Stomach (tissue), 9 donors: ENCODE data around the gene EHHADH. TPM values are rescaled to one million over a fixed set of nuclear protein-coding genes. Genes with fewer than 3 reads are reported as not detected.

Experiments
- DNase-seq, 2 donors: peaks; one replicate each; pipeline versions ENCODE4 v3.0.0 to v3.0.0-alpha.2; 2013 to 2019
- H3K27ac ChIP-seq, 5 donors: fragments of 200-600 bp in 4 of 5; sonication (generic) in 4 of 5; one replicate each; pipeline ENCODE4 v1.5.1; 2013 to 2019; ENCODE audit warnings: mild to moderate bottlenecking in 1 of 5, moderate library complexity in 1 of 5
- H3K27me3 ChIP-seq, 3 donors: fragments of 200-600 bp; sonication (generic); one replicate each; pipeline ENCODE4 v1.5.1; 2017 to 2019; ENCODE audit warnings: mixed run types in 1 of 3
- H3K36me3 ChIP-seq, 4 donors: fragments of 200-600 bp; sonication (generic); 1 replicate in 3 of 4; 2 replicates in 1 of 4; pipeline ENCODE4 v1.5.1; 2016 to 2019
- H3K4me1 ChIP-seq, 4 donors: fragments of 200-600 bp; sonication (generic); one replicate each; pipeline ENCODE4 v1.5.1; 2016 to 2019
- H3K4me3 ChIP-seq, 4 donors: fragments of 200-600 bp; sonication (generic) in 3 of 4; one replicate each; pipeline ENCODE4 v1.5.1; 2016 to 2019; ENCODE audit warnings: mild to moderate bottlenecking in 1 of 4
- H3K9me3 ChIP-seq, 4 donors: fragments of 200-600 bp; sonication (generic); one replicate each; pipeline ENCODE4 v1.5.1; 2016 to 2019
- CTCF ChIP-seq, 7 experiments: fragments of 450-650 bp in 4 of 7; fragments of 200-600 bp in 3 of 7; sonication (generic) in 3 of 7; IDR thresholded peaks; one replicate each; pipeline ENCODE4 v1.5.1; 2016 to 2019; ENCODE audit warnings: antibody characterized with exemption in 7 of 7, control low read depth in 2 of 7, mild to moderate bottlenecking in 1 of 7
- EP300 ChIP-seq: sonication (generic); formaldehyde crosslinking; IDR thresholded peaks from one replicate; pipeline ENCODE4 v1.6.1; 2017; ENCODE audit warnings: antibody characterized with exemption
- POLR2A ChIP-seq, 4 donors: fragments of 450-650 bp; IDR thresholded peaks; one replicate each; pipeline ENCODE4 v1.6.1; 2016; ENCODE audit warnings: antibody characterized with exemption in 4 of 4, control low read depth in 2 of 4, mild to moderate bottlenecking in 1 of 4, moderate library complexity in 1 of 4
- POLR2AphosphoS5 ChIP-seq, 3 donors: sonication (generic); formaldehyde crosslinking; IDR thresholded peaks; one replicate each; pipeline ENCODE4 v1.6.1; 2016; ENCODE audit warnings: antibody characterized with exemption in 3 of 3
- WGBS, 5 donors: extraction: QIAGEN DNeasy Blood & Tissue Kit in 3 of 5; methylation state at CpG; one replicate each; pipeline versions ENCODE4 v1.1.5 to v1.1.7; 2013 to 2018; 5-methylcytosine and 5-hydroxymethylcytosine counted together
- intact Hi-C: fragments of 100-400 bp; cut with DNase I; formaldehyde crosslinking; loops from one replicate; pipeline ENCODE4 v1.15.1; 2023; ENCODE audit warnings: low total_unique reads
- polyA plus RNA-seq, 3 donors: library from polyadenylated mRNA; stranded (reverse); fragments of 200-250 nt; gene quantifications; one replicate each; pipeline ENCODE4 v1.2.3, GENCODE V29; 2013
- total RNA-seq, 5 donors: library from RNA; depleted of rRNA; stranded (reverse); fragments of >200 nt; gene quantifications; one replicate each; pipeline versions ENCODE4 v1.1.0 to v1.2.3, GENCODE V29; 2014 to 2016
- donor health status: healthy with polysubstance abuse.
- donor health status: Bipolar disorder and iron deficiency.
- donor health status: healthy.

EHHADH gene
- total and polyA plus RNA-seq, 8 donors: 0.58 to 18.3 (median 7.9) TPM

GRCh38 chr3:185283374-185283935 lies 29.6 kb upstream of the EHHADH start:
- H3K27ac ChIP-seq: peak overlapping the region in 4 of 5 donors; percentile 73 to 82 (median 78)

GRCh38 chr3:185282696-185283373 lies 29.0 kb upstream of the EHHADH start:
- H3K36me3 ChIP-seq: peaks cover 0 to 3% (median 1%) of the 10 kb centered on the region in 4 donors
- no peaks in the 10 kb centered on the region for H3K9me3 ChIP-seq
- TF ChIP-seq CTCF (IDR thresholded peaks at IDR 0.05): no peak
- peak in 1 of 4 donors; percentile 12 for TF ChIP-seq POLR2A (IDR thresholded peaks at IDR 0.05)
- no peak for TF ChIP-seq EP300
- peak; percentile 82 to 94 (median 90) for TF ChIP-seq POLR2AphosphoS5 (IDR thresholded peaks at IDR 0.05)
- H3K27me3 ChIP-seq: peaks cover 0 to 9% (median 0%) of the 10 kb centered on the region in 3 donors
- intact Hi-C loops: no loop called here
- DNase-seq: peak; percentile 98 to 99
- peaks cover 0 to 24% (median 20%) of the 10 kb centered on the region in 4 donors for H3K4me1 ChIP-seq
- 1 to 3% (median 2%) methylated on average over 39 to 41 of the region's 41 CpGs for WGBS, 5 donors
- peak overlapping the region; percentile 62 to 80 (median 72) for H3K4me3 ChIP-seq
- peak overlapping the region; percentile 68 to 82 (median 76) for H3K27ac ChIP-seq

More at GRCh38 chr3:185283374-185283935, 29.6 kb upstream of the EHHADH start:
- Histone ChIP-seq H3K36me3 (peaks cover 0 to 5% (median 2%) of the 10 kb centered on the region in 4 donors), H3K27me3 (peaks cover 0 to 9% (median 0%) of the 10 kb centered on the region in 3 donors), H3K4me3 (peak overlapping the region; percentile 62 to 80 (median 72)), H3K4me1 (peaks cover 0 to 24% (median 20%) of the 10 kb centered on the region in 4 donors), H3K9me3 (no peaks in the 10 kb centered on the region)
- WGBS, 5 donors: 44 to 61% (median 54%) methylated on average over 9 of the region's 9 CpGs
- DNase-seq: no peak
- no peak for TF ChIP-seq POLR2A (IDR thresholded peaks at IDR 0.05)
- TF ChIP-seq CTCF (IDR thresholded peaks at IDR 0.05): no peak
- TF ChIP-seq POLR2AphosphoS5 (IDR thresholded peaks at IDR 0.05): no peak
- TF ChIP-seq EP300: no peak
- intact Hi-C loops: no loop called here

GRCh38 chr3:185280572-185281365 lies 26.9 kb upstream of the EHHADH start:
- DNase-seq: peak in 1 of 2 donors; percentile 65
- WGBS, 5 donors: 33 to 42% (median 42%) methylated on average over 4 of the region's 4 CpGs
- Histone ChIP-seq H3K27ac (no peak overlapping the region), H3K27me3 (peaks cover 0 to 18% (median 0%) of the 10 kb centered on the region in 3 donors), H3K9me3 (no peaks in the 10 kb centered on the region), H3K36me3 (no peaks in the 10 kb centered on the region), H3K4me1 (peaks cover 0 to 24% (median 20%) of the 10 kb centered on the region in 4 donors), H3K4me3 (no peak overlapping the region)
- TF ChIP-seq CTCF (IDR thresholded peaks at IDR 0.05) (peak in 5 of 7 experiments; percentile 6 to 54 (median 38)), POLR2A (IDR thresholded peaks at IDR 0.05) (no peak)
- intact Hi-C loops: no loop called here

- Histone ChIP-seq H3K36me3 (no peaks in the 10 kb centered on the region), H3K9me3 (no peaks in the 10 kb centered on the region), H3K27ac (no peak overlapping the region), H3K4me1 (peaks cover 0 to 24% (median 18%) of the 10 kb centered on the region in 4 donors), H3K4me3 (no peak overlapping the region), H3K27me3 (peaks cover 0 to 24% (median 0%) of the 10 kb centered on the region in 3 donors)
- intact Hi-C loops: no loop called here
- 89 to 94% (median 93%) methylated on average over 7 of the region's 7 CpGs for WGBS, 5 donors
- DNase-seq: no peak
- TF ChIP-seq POLR2AphosphoS5 (IDR thresholded peaks at IDR 0.05) (no peak), POLR2A (IDR thresholded peaks at IDR 0.05) (no peak), EP300 (no peak), CTCF (IDR thresholded peaks at IDR 0.05) (no peak)
Observed at GRCh38 chr3:185279587-185280138, 25.8 kb upstream of the EHHADH start.
